22Rv1 (cell line): Measurements from ENCODE around the gene RGS6.

ENCODE experiments used
- ZFX ChIP-seq: fragments of 450-650 bp; IDR thresholded peaks from 2 replicates; pipeline ENCODE4 v1.6.1; 2017; ENCODE audit warnings: antibody characterized with exemption, borderline replicate concordance
- TF ChIP-seq, protein P1 (sequence below): fragments of 450-650 bp; IDR thresholded peaks from 2 replicates; pipeline ENCODE4 v1.5.1; 2017; ENCODE audit warnings: mild to moderate bottlenecking

DNA sequence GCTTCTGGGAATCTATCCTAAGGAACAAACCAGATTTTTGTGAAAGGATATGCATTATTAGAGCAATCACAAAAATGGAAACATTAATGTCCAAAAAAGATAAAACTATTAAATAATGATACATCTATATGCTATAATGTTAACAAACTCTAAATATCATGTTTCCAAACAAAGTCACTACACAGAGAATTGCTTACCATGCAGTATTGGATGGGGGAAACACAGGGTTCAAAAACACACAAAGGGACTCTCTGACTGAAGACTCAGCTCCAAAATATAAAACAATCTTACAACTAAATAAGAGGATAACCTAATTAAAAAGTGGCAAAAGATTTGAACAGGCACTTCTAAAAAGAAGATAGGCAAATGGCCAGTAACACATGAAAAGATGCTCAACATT, 657.4 kb downstream of the RGS6 start:
- TF ChIP-seq, protein P1, sequence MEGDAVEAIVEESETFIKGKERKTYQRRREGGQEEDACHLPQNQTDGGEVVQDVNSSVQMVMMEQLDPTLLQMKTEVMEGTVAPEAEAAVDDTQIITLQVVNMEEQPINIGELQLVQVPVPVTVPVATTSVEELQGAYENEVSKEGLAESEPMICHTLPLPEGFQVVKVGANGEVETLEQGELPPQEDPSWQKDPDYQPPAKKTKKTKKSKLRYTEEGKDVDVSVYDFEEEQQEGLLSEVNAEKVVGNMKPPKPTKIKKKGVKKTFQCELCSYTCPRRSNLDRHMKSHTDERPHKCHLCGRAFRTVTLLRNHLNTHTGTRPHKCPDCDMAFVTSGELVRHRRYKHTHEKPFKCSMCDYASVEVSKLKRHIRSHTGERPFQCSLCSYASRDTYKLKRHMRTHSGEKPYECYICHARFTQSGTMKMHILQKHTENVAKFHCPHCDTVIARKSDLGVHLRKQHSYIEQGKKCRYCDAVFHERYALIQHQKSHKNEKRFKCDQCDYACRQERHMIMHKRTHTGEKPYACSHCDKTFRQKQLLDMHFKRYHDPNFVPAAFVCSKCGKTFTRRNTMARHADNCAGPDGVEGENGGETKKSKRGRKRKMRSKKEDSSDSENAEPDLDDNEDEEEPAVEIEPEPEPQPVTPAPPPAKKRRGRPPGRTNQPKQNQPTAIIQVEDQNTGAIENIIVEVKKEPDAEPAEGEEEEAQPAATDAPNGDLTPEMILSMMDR = no peak
- TF ChIP-seq ZFX = no peak
